Dedifferentiated amniotic fluid mesenchymal stem cell (primary cell): ENCODE measurements around the gene SMIM21.

Experiments used
- DNase-seq: peaks from one replicate; pipeline ENCODE4 v3.0.0-alpha.2; 2016; ENCODE audit errors: extremely low spot score

SMIM21 gene

DNA sequence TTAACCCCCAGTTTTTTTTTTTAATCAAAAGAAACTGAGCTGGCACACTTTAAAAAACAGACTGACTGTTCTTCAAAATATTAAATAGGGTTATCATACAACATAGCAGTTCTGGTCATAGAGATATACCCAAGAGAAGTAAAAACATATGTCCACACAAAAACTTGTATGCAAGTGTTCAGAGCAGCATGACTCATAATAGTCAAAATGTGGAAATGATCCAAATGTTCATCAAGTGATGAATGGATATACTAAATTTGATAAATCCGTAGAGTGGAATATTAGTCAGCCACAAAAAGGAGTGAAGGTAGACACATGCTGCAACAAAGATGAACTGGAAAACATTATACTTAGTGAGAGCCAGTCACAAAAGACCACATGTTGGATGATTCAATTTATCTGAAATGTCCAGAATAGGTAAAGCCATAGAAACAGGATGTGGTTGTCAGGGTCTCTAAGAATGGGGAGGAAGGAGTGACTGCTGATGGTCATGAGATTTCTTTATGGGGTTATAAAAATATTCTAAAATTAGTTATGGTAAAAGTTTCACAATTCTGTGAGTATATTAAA lies 5.1 kb downstream of the SMIM21 start:
- no peak for DNase-seq

DNA sequence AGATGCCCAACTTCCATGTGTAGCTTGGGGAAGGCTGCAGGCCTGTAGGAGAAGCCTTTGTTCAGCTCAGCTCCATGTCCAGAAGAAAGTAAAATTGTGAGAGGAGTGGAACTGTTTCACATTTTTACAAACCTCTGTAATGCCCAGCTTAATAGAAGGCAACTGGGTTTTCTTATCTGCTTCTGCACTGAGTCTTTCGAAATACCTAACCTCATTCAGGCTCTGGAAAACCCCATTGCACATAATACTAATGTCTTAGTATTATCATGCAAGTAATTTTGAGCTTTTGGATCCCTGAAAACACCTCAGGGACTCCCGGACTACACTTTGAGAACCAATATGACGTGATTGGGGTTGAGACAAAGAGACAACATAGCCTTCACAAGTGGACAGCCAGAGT lies 5.8 kb downstream of the SMIM21 start:
- no peak for DNase-seq

DNA sequence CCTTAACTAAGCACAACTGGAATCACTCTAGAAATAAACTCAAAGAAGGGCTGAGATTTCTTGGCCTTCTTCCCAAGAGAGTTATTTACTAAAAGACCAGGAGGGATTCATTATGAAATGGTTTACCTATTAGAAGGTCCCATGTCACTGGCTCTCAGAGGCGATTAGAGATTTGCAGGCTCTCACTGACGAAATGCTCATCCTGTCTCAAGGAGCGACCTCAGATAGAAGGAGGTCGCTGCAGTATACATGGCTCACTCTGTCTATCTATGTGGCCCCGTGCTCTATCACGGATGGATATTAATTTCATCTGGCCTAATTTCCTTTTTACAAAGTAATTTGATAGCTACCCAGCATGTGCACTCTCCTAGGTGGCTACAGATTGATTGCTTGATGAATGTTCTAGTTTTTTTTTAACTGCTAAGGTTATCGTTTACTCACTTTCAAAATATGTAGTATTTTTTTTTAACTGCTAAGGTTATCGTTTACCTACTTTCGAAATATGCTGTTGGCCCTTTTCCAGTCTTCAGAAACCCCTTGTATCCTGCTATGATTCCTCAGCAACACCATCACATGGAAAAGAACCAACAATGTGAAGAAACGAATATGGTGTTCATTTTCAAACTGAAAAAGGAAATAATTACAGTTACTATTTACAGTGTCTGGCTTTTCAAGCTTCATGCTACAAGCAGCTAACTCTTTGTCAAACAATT lies 9.1 kb downstream of the SMIM21 start:
- no peak for DNase-seq

DNA sequence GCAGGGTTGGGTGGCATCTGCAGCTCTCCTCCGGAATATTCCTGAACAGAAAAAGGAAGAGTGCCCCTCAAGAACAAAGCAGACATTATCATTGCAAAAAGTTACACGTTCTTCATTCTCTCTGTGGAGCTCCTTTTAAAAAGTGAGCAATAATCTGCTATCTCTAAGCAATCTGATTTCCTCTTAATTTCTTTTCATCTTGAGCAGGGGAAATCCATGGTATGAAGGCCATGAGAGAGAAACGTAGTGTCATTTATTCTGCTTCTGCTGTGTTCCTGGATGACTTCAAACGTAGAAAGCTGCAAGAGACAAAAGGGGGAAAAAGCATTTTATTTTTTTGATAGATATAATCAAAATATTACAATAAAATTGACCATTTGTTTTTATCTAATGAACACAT lies 16.9 kb downstream of the SMIM21 start:
- DNase-seq: no peak

DNA sequence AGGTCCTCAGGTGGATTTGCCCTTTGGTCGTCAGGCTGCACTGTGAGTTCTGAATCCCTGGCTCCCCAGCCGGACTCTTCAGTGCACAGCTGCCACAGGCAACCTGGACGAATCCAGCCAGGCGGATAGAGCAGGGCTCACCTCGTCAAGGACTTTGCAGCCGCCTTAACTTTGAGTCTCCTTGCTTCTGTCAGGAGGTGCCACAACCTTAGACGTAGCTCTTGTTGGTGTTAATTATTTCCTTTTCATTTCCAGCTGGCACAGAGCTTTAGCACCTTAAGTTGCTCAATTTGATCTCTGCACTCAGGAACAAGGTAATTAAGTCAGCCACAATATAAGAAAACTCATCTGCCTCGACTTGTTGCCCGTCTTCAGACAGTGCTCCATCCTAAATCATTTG lies 17.7 kb downstream of the SMIM21 start:
- no peak for DNase-seq

GRCh38 chr18:75408554-75409506 lies 18.7 kb downstream of the SMIM21 start:
- DNase-seq: peak; percentile 85

GRCh38 chr18:75407468-75408437 lies 19.8 kb downstream of the SMIM21 start:
- DNase-seq: no peak

DNA sequence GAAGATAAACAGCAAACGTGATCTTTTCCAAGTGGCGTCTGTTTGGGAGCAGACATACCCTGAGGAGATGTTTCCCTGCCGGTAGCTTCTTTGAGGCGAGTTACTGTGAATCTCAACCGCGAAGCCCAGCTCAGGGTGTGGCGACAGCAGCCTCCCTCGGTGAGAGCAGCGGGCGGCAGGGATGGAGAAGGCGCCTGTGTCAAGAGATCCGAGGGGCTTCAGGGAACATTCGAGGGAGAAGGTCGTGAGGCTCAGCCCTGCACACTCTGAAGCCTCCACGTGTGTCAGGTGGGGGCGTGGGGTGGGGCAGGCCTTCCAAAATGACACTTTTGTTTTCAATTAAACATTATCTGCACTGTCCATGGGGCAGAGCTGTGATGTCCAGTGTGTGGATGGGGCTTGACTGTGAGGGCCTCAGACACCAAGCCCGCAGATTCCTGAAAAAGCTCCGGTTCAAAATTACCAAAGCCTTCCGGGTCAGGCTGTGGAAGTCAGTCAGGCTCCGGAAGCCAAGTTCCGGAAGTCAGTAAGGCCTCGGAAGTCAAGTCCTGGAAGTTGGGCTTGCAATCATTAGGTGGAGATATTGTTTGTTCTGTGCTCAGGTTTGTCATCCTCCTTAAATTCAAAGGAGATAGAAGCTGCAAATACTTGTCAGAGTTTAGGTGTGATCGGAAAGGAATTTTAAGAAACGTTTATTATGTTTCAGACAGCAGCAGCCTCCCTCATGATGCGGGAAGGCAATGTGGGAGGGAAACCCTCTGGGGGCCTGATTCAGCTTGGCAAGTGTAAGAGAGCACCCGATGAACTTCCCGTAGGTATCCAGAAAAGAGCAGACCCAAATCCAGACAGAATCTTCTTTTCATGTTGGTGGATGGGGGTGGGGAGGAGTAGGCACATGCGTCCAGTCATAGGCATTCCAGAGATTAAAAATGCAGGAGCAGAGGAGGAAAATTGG lies 20.7 kb downstream of the SMIM21 start:
- no peak for DNase-seq

- no peak for DNase-seq
Observed at GRCh38 chr18:75405351-75405750, 22.2 kb downstream of the SMIM21 start.

DNA sequence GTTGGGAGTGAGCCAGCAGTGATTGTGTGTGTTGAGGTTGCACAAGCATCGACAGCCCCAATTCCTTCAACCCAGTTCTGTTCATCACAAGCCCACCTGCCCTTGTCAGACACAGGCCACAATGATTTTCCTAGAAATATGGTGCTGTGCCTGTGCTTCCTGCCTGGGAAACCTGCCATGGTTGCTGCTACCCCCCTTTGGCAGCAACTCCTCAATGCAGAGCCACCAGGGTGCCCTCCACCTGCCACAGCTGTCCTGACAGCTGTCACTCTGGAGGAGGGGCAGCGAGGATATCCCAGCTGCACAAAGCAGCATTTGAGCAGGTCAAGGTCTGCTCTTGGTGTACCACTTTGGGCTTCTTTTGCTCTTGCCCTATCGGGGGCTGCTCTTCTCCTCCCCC lies 27.1 kb downstream of the SMIM21 start:
- DNase-seq: no peak

DNA sequence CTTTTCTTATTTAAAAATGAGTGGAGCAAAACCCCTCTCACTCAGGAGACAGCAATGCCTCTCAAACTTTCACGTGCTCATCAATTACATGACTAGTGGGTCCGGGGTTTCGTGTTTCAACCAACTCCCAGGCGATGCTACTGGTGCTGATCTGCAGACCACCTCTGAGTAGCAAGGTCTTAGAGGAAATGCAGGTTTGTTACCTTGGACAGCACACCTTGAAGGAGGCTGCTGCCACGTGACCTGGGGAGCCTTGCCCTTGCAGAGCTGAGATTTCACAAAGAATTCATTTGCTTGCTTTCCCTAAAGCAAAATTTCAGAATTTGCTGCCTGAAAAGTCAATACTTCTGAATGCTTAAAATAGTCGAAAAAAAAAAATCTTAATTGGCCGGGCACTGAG lies 32.4 kb downstream of the SMIM21 start:
- no peak for DNase-seq

DNA sequence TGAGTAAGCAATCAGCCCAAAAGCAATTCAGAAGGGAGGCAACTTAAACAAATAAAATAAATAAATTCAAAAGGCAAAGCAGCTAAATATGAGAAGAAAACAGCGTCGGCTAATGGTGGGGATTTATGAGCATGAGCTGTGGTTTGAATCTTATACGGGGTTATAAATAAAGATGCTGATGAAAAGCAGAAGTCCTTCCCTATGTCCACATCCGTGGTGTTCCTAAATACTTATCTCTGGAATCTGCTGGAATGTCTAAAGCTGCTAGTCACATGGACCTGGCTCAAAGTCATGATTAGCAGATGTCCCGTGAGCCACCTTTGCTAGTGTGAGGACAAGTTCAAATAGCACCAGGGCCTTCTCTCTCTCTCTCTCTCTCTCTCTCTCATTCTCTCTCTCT lies 33.8 kb downstream of the SMIM21 start:
- no peak for DNase-seq

DNA sequence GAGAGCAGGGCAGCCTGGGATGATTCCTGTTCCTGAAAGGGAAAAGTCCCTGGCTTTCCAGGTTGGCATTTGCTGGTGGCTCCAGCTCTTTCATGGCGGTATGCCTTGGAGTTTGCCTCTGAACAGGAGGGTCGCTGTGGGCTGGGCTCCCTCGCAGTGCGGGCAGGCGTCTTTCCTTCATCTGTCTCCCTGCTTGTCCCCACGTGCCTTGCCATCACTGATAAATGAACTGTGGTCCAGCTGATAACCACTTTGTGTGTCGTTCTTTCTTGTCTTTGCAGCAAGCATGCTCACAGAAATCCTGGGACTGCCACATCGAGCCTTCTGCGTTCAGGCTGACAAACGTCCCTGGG lies 35.3 kb downstream of the SMIM21 start:
- DNase-seq: no peak

DNA sequence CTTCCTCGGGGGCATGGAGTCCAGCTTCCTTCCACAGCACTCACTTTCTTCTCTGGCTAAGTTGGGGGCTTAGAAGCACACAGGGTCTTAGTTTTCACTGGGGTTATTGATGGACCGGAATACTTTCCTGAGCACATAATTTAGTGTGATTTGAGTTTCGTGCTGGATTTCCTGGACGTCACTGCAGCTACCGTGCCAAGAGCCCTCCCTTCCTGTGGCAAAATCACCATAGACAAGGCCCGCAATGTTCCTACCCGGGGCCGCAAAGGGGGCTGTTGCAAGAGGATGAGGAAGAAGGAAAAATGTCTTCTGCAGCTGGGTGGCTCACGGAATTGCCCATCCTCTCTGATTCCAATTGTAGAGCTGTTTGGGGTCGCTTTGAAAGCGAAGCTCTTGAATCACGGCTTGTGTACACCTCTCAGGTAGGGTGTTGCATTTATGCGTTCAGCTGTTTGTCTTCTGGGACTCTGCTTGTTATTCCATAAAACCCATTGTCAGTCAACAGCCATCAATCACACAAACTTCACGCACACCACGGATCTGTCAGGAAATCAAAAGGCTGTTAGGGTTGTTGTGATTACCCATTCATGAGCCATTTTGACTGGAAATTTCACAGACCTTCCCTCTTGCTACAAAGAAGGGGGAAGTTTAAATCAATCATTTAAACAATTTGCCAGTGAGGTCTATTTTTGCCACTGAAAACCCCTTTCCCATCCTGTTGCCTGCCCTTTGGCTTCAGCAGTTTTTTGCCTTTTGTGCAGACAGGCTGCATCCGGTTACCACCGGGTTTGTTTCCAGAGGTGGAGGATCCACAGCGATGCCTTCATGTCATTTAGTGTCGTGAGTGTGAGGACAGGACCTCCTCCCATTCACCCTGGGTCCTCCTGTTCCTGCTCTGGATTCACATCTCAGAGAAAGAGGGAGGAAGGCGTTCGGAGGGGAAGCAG lies 36.0 kb downstream of the SMIM21 start:
- DNase-seq: no peak

DNA sequence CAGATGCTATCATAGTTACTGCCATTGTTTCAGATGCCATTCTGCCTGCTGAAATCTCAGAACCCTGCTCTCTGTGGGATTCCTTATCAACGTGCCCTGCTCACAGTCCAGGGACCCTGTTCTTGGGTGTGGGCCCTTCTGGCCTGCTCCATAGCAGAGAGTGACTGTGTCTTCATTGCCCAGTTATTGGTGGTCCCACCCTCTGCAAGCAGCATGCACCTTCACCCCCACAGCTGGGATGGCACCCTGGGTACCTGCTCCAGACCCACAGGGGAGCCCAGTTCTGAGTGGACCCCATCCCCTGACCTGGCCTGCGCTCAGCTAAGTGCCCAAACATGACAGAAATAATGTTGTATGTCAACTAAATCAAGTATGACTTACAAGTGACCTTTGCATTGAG lies 36.6 kb downstream of the SMIM21 start:
- DNase-seq: no peak

GRCh38 chr18:75384144-75384543 lies 43.4 kb downstream of the SMIM21 start:
- no peak for DNase-seq

- DNase-seq: no peak
Observed at GRCh38 chr18:75378376-75379315, 48.9 kb downstream of the SMIM21 start.

GRCh38 chr18:75377926-75378325 lies 49.6 kb downstream of the SMIM21 start:
- no peak for DNase-seq
